ENCODE results near the gene IVNS1ABP. TPM values are rescaled to one million over a fixed set of nuclear protein-coding genes. Genes with fewer than 3 reads are reported as not detected.
A peak's percentile ranks its signal among the peaks of the same experiment; 100 is the strongest.
"Not testable (repeated sequence)": the region's sequence is repeated elsewhere in the genome, so short reads cannot be mapped to it uniquely, and the experiment has no call there.

IVNS1ABP gene
- total RNA-seq, 4 donors from 2014 or later, result 20.8 to 39.4 (median 32.8) TPM

GRCh38 chr1:185324118-185324517 is 7.1 kb upstream of the IVNS1ABP start:
- 100% methylated on average over 2 of the region's 3 CpGs for WGBS, 2 donors (ENCODE audit: low coverage in 1 of 2)
- Histone ChIP-seq H3K9me3 (no peaks in the 10 kb centered on the region), H3K4me1 (peaks cover 0 to 1% (median 0%) of the 10 kb centered on the region in 3 donors), H3K27ac (no peak overlapping the region), H3K4me3 (no peak overlapping the region), H3K36me3 (no peaks in the 10 kb centered on the region), H3K27me3 (no peaks in the 10 kb centered on the region)
- no peak for TF ChIP-seq POLR2AphosphoS5 (IDR thresholded peaks at IDR 0.05)
- no peak for TF ChIP-seq EP300 (IDR thresholded peaks at IDR 0.05)
- no peak for TF ChIP-seq CTCF (IDR thresholded peaks at IDR 0.05)
- no peak for TF ChIP-seq POLR2A (IDR thresholded peaks at IDR 0.05)
- ATAC-seq, result no peak

- no peak for TF ChIP-seq POLR2AphosphoS5 (IDR thresholded peaks at IDR 0.05)
- TF ChIP-seq POLR2A (IDR thresholded peaks at IDR 0.05), result no peak
- no peak for TF ChIP-seq EP300 (IDR thresholded peaks at IDR 0.05)
- TF ChIP-seq CTCF (IDR thresholded peaks at IDR 0.05), result no peak
- peaks cover 0 to 11% (median 0%) of the 10 kb centered on the region in 3 donors for H3K4me1 ChIP-seq
- H3K27me3 ChIP-seq, result no peaks in the 10 kb centered on the region
- ATAC-seq, result no peak
- no peak overlapping the region for H3K4me3 ChIP-seq
- no peak overlapping the region for H3K27ac ChIP-seq
- no peaks in the 10 kb centered on the region for H3K36me3 ChIP-seq
- H3K9me3 ChIP-seq, result no peaks in the 10 kb centered on the region
- 69 to 75% methylated on average over 2 of the region's 2 CpGs for WGBS, 2 donors (ENCODE audit: low coverage in 1 of 2)
Measured at GRCh38 chr1:185322636-185323035, 5.6 kb upstream of the IVNS1ABP start.

- not testable (repeated sequence) for H3K27ac ChIP-seq, H3K9me3 ChIP-seq, ATAC-seq, H3K36me3 ChIP-seq, H3K4me3 ChIP-seq, H3K27me3 ChIP-seq
- 100% methylated on average over 1 of the region's 36 CpGs; no CpG with 5 or more reads in 1 of the 2 donors for WGBS, 2 donors (ENCODE audit: low coverage in 1 of 2)
- peaks cover 0 to 11% (median 0%) of the 10 kb centered on the region in 3 donors for H3K4me1 ChIP-seq
Measured at GRCh38 chr1:185321653-185322221, 4.7 kb upstream of the IVNS1ABP start.

- ATAC-seq, H3K27me3 ChIP-seq, H3K27ac ChIP-seq, H3K9me3 ChIP-seq, H3K4me3 ChIP-seq, H3K36me3 ChIP-seq: not testable (repeated sequence)
- H3K4me1 ChIP-seq, result peaks cover 0 to 11% (median 0%) of the 10 kb centered on the region in 3 donors
- WGBS, 2 donors (ENCODE audit: low coverage in 1 of 2), result 90 to 93% methylated on average over 2 to 7 of the region's 7 CpGs
Measured at GRCh38 chr1:185321104-185321503, 4.1 kb upstream of the IVNS1ABP start.

- H3K4me3 ChIP-seq, result no peak overlapping the region
- WGBS, 2 donors (ENCODE audit: low coverage in 1 of 2), result 63 to 73% methylated on average over 1 of the region's 1 CpG
- ATAC-seq, result no peak
- peaks cover 0 to 27% (median 0%) of the 10 kb centered on the region in 3 donors for H3K4me1 ChIP-seq
- peak overlapping the region in 1 of 4 donors; percentile 95 for H3K27ac ChIP-seq
- TF ChIP-seq EP300 (IDR thresholded peaks at IDR 0.05) (no peak), CTCF (IDR thresholded peaks at IDR 0.05) (no peak), POLR2AphosphoS5 (IDR thresholded peaks at IDR 0.05) (no peak), POLR2A (IDR thresholded peaks at IDR 0.05) (no peak)
- H3K36me3 ChIP-seq, result no peaks in the 10 kb centered on the region
- no peaks in the 10 kb centered on the region for H3K27me3 ChIP-seq
- H3K9me3 ChIP-seq, result no peaks in the 10 kb centered on the region
Measured at GRCh38 chr1:185319139-185319475, 2.1 kb upstream of the IVNS1ABP start.

- Histone ChIP-seq H3K36me3 (no peaks in the 10 kb centered on the region), H3K4me3 (no peak overlapping the region), H3K4me1 (peaks cover 0 to 32% (median 0%) of the 10 kb centered on the region in 3 donors), H3K9me3 (no peaks in the 10 kb centered on the region), H3K27ac (peak overlapping the region in 2 of 4 donors; percentile 95 to 97), H3K27me3 (no peaks in the 10 kb centered on the region)
- ATAC-seq, result no peak
- 60 to 65% methylated on average over 4 to 6 of the region's 10 CpGs for WGBS, 2 donors (ENCODE audit: low coverage in 1 of 2)
- TF ChIP-seq POLR2AphosphoS5 (IDR thresholded peaks at IDR 0.05) (no peak), CTCF (IDR thresholded peaks at IDR 0.05) (no peak), EP300 (IDR thresholded peaks at IDR 0.05) (no peak), POLR2A (IDR thresholded peaks at IDR 0.05) (no peak)
Measured at GRCh38 chr1:185318431-185319138, 1.5 kb upstream of the IVNS1ABP start.

Data from gastroesophageal sphincter (tissue), 4 donors.